T47D (cell line): Measurements from ENCODE around the gene MYOZ1.
"Not testable (repeated sequence)": the region's sequence is repeated elsewhere in the genome, so short reads cannot be mapped to it uniquely, and the experiment has no call there.

ENCODE experiments used
- DNase-seq, 2 experiments: peaks; one replicate each; pipeline versions ENCODE4 v3.0.0 to v3.0.0-alpha.2; 2011 to 2012; ENCODE audit warnings: low read depth in 1 of 2, low spot score in 1 of 2
- JUND ChIP-seq: IDR thresholded peaks from 2 replicates; pipeline ENCODE4 v1.6.1; 2012; ENCODE audit warnings: low read depth
- in situ Hi-C: cut with HindIII; loops from 2 replicates; pipeline ENCODE4 v1.10.0; 2016; ENCODE audit warnings: low sequenced_read_pairs, low pct_unique_long_range_greater_than_20kb

Gene MYOZ1

GRCh38 chr10:73639286-73639685 lies 2.0 kb downstream of the MYOZ1 start:
- in situ Hi-C loops = no loop called here
- no peak for DNase-seq
- no peak for TF ChIP-seq JUND

GRCh38 chr10:73635781-73636180 lies 5.5 kb downstream of the MYOZ1 start:
- TF ChIP-seq JUND = no peak
- no peak for DNase-seq
- in situ Hi-C loops = no loop called here

GRCh38 chr10:73634421-73634820 lies 6.9 kb downstream of the MYOZ1 start:
- in situ Hi-C loops = no loop called here
- DNase-seq = no peak
- TF ChIP-seq JUND = no peak

- DNase-seq = no peak
- TF ChIP-seq JUND = no peak
- in situ Hi-C loops = no loop called here
Measured at GRCh38 chr10:73629165-73629564, 12.1 kb downstream of the MYOZ1 start.

GRCh38 chr10:73628405-73628804 lies 12.9 kb downstream of the MYOZ1 start:
- no peak for DNase-seq
- no peak for TF ChIP-seq JUND
- in situ Hi-C loops = no loop called here

- in situ Hi-C loops = no loop called here
Measured at GRCh38 chr10:73627300-73627699, 14.0 kb downstream of the MYOZ1 start.

GRCh38 chr10:73625884-73626752 lies 15.2 kb downstream of the MYOZ1 start:
- no peak for TF ChIP-seq JUND
- in situ Hi-C loops = no loop called here
- DNase-seq = peak; percentile 96 to 99

More at GRCh38 chr10:73627300-73627699, 14.0 kb downstream of the MYOZ1 start:
- TF ChIP-seq JUND = no peak
- DNase-seq = no peak

- DNase-seq = peak in 1 of 2 experiments; percentile 64
- TF ChIP-seq JUND = no peak
- in situ Hi-C loops = no loop called here
Measured at GRCh38 chr10:73625004-73625883, 16.0 kb downstream of the MYOZ1 start.

GRCh38 chr10:73623056-73623455 lies 18.2 kb downstream of the MYOZ1 start:
- DNase-seq = no peak
- in situ Hi-C loops = no loop called here
- TF ChIP-seq JUND = no peak

- DNase-seq, in situ Hi-C loops: not testable (repeated sequence)
Measured at GRCh38 chr10:73620974-73621373, 20.3 kb downstream of the MYOZ1 start.

GRCh38 chr10:73617143-73617542 lies 24.1 kb downstream of the MYOZ1 start:
- DNase-seq, in situ Hi-C loops: not testable (repeated sequence)

GRCh38 chr10:73614720-73615119 lies 26.6 kb downstream of the MYOZ1 start:
- in situ Hi-C loops = no loop called here
- TF ChIP-seq JUND = no peak
- no peak for DNase-seq

- no peak for TF ChIP-seq JUND
- in situ Hi-C loops = no loop called here
- DNase-seq = no peak
Measured at GRCh38 chr10:73609116-73609515, 32.2 kb downstream of the MYOZ1 start.
